ENCODE results near the gene CDC73.

GRCh38 chr1:193241132-193241827 is 119.4 kb downstream of the CDC73 start:
- TF ChIP-seq BHLHE40 (IDR thresholded peaks at IDR 0.05; ENCODE audit: borderline replicate concordance) (no peak), TARDBP (IDR thresholded peaks at IDR 0.05) (no peak), SUZ12 (IDR thresholded peaks at IDR 0.05) (no peak), NFRKB (IDR thresholded peaks at IDR 0.05) (no peak), ZNF384 (IDR thresholded peaks at IDR 0.05) (no peak), SP1 (IDR thresholded peaks at IDR 0.05) (no peak), HDGF (IDR thresholded peaks at IDR 0.05; ENCODE audit: borderline replicate concordance) (no peak), PKNOX1 (IDR thresholded peaks at IDR 0.05) (no peak), LEF1 (IDR thresholded peaks at IDR 0.05; ENCODE audit: borderline replicate concordance) (no peak), FOXM1 (IDR thresholded peaks at IDR 0.05; ENCODE audit: borderline replicate concordance) (no peak), FOXA1 (IDR thresholded peaks at IDR 0.05) (no peak), L3MBTL2 (conservative IDR thresholded peaks at IDR 0.05) (no peak), FOXK2 (IDR thresholded peaks at IDR 0.05) (no peak)

All from HEK293T (cell line).